ENCODE measurements around the gene ABCC3. TPM values are rescaled to one million over a fixed set of nuclear protein-coding genes. Genes with fewer than 3 reads are reported as not detected.

Gene ABCC3
- total and polyA plus RNA-seq, 9 of the 15 experiments (the other 6 are each of a cell fraction or from before 2014, with no cell fraction given): 0.03 to 1.6 (median 0.42) TPM; not detected in 5

- no peak for TF ChIP-seq ZNF174 (CRISPR knock-in tag; IDR thresholded peaks at IDR 0.05)
- TF ChIP-seq CTBP1 (IDR thresholded peaks at IDR 0.05; ENCODE audit: borderline replicate concordance): peak; percentile 88
- peak; percentile 90 for TF ChIP-seq BHLHE40 (IDR thresholded peaks at IDR 0.05; ENCODE audit: low read length)
- TF ChIP-seq ZNF140 (CRISPR knock-in tag; IDR thresholded peaks at IDR 0.05): no peak
- peak; percentile 53; the same call in 1 of the 2 replicates for TF ChIP-seq PHF21A (IDR thresholded peaks at IDR 0.05; ENCODE audit: borderline replicate concordance, low read depth)
- TF ChIP-seq ARID1B (IDR thresholded peaks at IDR 0.05): peak; percentile 84
- no peak for TF ChIP-seq NFXL1 (CRISPR knock-in tag; IDR thresholded peaks at IDR 0.05)
- TF ChIP-seq RFX1 (IDR thresholded peaks at IDR 0.05): peak; percentile 84
- TF ChIP-seq LCOR (CRISPR knock-in tag; IDR thresholded peaks at IDR 0.05): peak; percentile 28; the same call in 1 of the 2 replicates
- no peak for TF ChIP-seq HDGF (IDR thresholded peaks at IDR 0.05)
- TF ChIP-seq TEAD4 (IDR thresholded peaks at IDR 0.05; ENCODE audit: low read length): peak; percentile 56; the same call in 1 of the 2 replicates
- no peak for TF ChIP-seq TEAD4 (CRISPR knock-in tag; IDR thresholded peaks at IDR 0.05; ENCODE audit: borderline replicate concordance)
- no peak for TF ChIP-seq SRSF3 (IDR thresholded peaks at IDR 0.05; ENCODE audit: insufficient read depth, low read length)
- TF ChIP-seq CTCF (IDR thresholded peaks at IDR 0.05 in 2 of 3, conservative IDR thresholded peaks at IDR 0.05 in 1 of 3; ENCODE audit: insufficient read depth in 2 of 3, low read depth in 1 of 3, low read length in 3 of 3): 0 out of 6 replicates have a peak, but pooled peaks of 1 of the 3 experiments have one; percentile 1
- no peak for TF ChIP-seq PKNOX1 (IDR thresholded peaks at IDR 0.05)
- peak; percentile 34; the same call in 1 of the 2 replicates for TF ChIP-seq FOXK1 (CRISPR knock-in tag; IDR thresholded peaks at IDR 0.05; ENCODE audit: borderline replicate concordance)
- TF ChIP-seq HES1 (IDR thresholded peaks at IDR 0.05; ENCODE audit: low read depth): peak; percentile 77
- TF ChIP-seq ZNF511 (CRISPR knock-in tag; IDR thresholded peaks at IDR 0.05): peak; percentile 67; the same call in 1 of the 2 replicates
- peak; percentile 64; the same call in 1 of the 2 replicates for TF ChIP-seq CREB3L1 (IDR thresholded peaks at IDR 0.05; ENCODE audit: borderline replicate concordance, low read depth)
- peak; percentile 52 for TF ChIP-seq EP300 (IDR thresholded peaks at IDR 0.05; ENCODE audit: low read length)
Measured at GRCh38 chr17:50640686-50641351, 6.1 kb downstream of the ABCC3 start (continued).
